HUES48 (cell line): ENCODE measurements around the gene PTCD2.

Source experiments
- H3K27ac ChIP-seq: one replicate; pipeline ENCODE4 v1.7.0; 2013; ENCODE audit warnings: low read depth, low read length, inconsistent platforms
- H3K27me3 ChIP-seq: 2 replicates; pipeline ENCODE4 v1.6.1; 2013; ENCODE audit warnings: mild to moderate bottlenecking, low read length; ENCODE audit not compliant: control insufficient read depth, insufficient read depth
- H3K36me3 ChIP-seq: 2 replicates; pipeline ENCODE4 v1.6.1; 2013; ENCODE audit warnings: low read length; ENCODE audit not compliant: control insufficient read depth, insufficient read depth
- H3K4me1 ChIP-seq: 2 replicates; pipeline ENCODE4 v1.6.1; 2013; ENCODE audit warnings: mild to moderate bottlenecking, low read length; ENCODE audit not compliant: control insufficient read depth, insufficient read depth
- H3K4me3 ChIP-seq: 2 replicates; pipeline ENCODE4 v1.5.1; 2013; ENCODE audit warnings: mild to moderate bottlenecking, low read depth, low read length
- H3K9ac ChIP-seq: 2 replicates; pipeline ENCODE4 v1.6.1; 2013; ENCODE audit warnings: mild to moderate bottlenecking, low read depth, low read length, moderate library complexity
- H3K9me3 ChIP-seq: 2 replicates; pipeline ENCODE4 v1.6.1; 2013; ENCODE audit warnings: low read length; ENCODE audit not compliant: control insufficient read depth, insufficient read depth

Gene PTCD2

DNA sequence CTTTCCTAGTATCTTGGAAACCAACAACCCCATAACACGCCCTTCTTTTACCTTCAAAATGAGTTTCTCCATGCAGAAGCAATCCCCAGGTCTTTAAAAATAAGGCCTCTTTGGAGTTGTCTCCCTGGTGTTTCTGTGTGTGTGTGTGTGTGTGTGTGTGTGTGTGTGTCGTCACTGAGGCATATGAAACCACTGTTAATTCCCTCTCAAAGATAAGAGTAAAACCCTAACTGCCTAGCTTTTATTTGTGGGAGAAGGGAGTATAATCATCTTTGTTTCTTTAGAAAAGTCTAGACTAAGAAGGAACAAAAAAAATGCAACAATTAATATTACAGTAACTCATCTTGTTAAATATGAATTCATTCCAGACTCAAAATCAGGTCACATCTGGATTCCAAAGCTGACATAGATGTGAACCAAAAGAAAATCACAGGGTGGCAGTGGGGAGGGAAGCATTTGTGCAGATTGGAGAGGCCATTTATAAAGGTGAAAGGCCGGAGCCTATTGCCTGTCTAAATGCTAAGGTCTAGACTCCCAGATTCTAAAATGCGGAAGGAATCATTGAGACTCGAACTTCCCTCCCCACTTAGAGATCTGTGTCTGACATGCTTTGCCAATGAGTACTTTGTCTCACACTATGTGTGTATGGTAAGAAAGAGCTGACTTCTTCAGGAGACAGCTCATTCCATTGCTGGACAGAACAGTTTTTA lies 95.6 kb downstream of the PTCD2 start:
- Histone ChIP-seq H3K4me1 (no peaks in the 10 kb centered on the region), H3K36me3 (no peaks in the 10 kb centered on the region), H3K9ac (no peak overlapping the region), H3K27ac (no peak overlapping the region), H3K9me3 (no peaks in the 10 kb centered on the region), H3K4me3 (no peak overlapping the region), H3K27me3 (no peaks in the 10 kb centered on the region)

DNA sequence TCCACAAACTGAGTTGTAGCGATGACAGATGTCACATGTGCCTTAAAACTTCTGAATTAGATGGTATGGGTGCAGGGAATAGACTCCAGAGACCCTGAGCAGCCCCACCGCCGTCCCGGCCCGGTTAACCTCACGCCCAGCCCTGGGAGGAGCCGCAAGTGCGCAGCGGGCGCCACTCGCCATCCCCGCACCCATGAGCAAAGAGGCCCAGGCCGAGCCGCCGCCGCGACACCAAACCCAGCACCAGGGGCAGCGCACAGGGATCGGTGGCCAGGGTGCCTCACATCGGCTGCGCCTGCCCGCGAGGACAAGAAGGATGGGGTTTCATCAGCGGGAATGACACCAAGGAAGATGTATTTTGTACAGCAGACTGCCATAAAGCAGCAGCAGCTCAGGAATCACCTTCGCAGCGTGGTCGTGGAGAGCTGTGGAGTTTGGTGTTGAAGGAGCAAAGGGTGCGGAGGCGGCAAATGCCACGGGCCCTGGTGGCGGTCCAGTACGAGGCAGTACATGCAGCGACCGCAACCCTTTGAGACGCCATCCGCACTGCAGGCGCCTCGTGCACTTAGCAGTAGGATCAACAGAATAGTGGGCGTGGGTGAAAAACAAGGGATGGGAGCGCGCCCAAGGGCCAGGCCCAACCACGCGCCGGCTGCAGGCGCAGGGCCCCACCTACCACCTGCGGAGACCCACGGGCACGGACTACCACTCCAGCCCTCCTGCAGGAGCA lies 97.3 kb downstream of the PTCD2 start:
- Histone ChIP-seq H3K27me3 (no peaks in the 10 kb centered on the region), H3K27ac (no peak overlapping the region), H3K4me3 (no peak overlapping the region), H3K36me3 (no peaks in the 10 kb centered on the region), H3K4me1 (no peaks in the 10 kb centered on the region), H3K9ac (no peak overlapping the region), H3K9me3 (no peaks in the 10 kb centered on the region)
